Retina (tissue), 1 donor: Measurements from ENCODE around the gene ARAF.
"Not testable (repeated sequence)": the region's sequence is repeated elsewhere in the genome, so short reads cannot be mapped to it uniquely, and the experiment has no call there.

Experiments used
- DNase-seq: peaks from one replicate; pipeline ENCODE4 v3.0.0-alpha.2; 2016

ARAF gene

DNA sequence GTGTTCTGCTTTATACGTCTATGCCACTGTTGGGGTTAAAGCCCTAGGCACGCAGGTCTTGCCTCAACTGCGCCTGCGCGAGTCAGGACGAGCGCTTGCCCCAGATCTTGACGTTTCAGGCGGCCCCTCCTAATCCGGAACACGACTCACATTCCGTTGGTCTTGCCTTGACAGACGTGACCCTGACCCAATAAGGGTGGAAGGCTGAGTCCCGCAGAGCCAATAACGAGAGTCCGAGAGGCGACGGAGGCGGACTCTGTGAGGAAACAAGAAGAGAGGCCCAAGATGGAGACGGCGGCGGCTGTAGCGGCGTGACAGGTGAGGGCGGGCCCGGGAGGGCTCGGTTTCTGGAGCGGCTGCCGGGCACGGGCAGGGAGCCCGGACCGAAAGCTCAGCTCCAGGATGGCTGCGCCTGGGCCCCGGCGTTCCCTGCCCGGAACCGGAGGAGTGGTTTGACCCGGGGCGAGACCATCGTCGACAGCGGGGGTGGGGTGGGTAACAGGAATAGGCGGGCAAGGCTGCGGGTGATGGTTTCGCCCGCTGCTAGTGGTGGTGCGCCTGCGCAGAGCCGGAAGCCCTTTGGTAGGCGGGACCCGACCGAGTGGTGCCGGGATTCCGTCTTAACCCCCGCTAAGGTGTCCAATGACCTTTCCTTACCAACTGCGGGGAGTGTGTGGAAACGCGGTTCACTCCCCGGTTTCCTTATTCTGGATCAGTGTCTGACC is at the start of gene ARAF:
Gene ARAF, plus strand, starts transcription at position 272 of the 725 bp plus-strand sequence. CDS start 1,763 bp downstream, outside the sequence.
- DNase-seq: peak; percentile 95

- not testable (repeated sequence) for DNase-seq
Observed at GRCh38 chrX:47512383-47512782, 48.6 kb upstream of the ARAF start.

DNA sequence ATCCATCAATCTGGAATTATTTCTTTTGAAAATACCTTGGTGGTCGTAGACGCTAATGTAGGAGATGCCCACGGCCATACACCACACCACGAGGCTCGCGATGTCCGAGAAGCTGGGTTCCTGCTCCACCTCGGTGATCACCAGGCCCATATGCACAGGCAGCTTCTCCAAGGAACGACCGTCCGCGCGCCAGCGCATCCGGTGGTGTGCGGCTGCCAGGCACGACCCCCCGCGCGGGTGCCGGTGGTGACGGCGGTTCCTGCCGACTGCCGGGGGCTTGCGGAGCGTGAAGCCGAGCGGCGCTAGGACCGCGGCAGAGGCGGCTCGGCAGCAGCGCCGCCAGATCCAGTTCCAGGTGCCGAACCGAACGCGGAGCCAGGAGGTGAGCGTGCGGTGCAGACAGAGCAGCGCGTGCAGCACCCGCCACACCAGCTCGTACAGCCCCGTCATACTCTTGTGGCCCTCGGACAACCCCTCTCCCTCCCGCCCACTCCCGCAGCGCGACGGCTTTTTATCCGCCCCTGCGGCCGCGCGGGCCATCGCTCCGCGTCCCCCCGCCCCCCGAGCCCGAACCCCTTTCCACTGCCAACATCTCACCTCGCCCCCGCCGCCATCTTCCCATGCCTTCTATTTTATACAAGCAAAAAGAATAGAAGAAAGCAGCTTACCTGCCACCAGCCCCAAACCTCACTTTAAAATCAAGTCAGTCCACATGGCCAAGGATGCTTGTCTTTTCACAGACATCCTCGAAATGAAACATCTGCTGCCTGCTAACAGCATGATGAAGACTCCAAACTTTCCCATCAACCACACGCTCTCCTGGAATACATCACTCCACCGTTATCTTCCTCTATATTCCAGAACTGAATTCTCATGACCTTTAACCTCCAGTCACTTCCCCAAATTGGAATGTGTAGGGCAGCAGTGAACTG is 47.7 kb upstream of the ARAF start:
- peak; percentile 26 for DNase-seq

DNA sequence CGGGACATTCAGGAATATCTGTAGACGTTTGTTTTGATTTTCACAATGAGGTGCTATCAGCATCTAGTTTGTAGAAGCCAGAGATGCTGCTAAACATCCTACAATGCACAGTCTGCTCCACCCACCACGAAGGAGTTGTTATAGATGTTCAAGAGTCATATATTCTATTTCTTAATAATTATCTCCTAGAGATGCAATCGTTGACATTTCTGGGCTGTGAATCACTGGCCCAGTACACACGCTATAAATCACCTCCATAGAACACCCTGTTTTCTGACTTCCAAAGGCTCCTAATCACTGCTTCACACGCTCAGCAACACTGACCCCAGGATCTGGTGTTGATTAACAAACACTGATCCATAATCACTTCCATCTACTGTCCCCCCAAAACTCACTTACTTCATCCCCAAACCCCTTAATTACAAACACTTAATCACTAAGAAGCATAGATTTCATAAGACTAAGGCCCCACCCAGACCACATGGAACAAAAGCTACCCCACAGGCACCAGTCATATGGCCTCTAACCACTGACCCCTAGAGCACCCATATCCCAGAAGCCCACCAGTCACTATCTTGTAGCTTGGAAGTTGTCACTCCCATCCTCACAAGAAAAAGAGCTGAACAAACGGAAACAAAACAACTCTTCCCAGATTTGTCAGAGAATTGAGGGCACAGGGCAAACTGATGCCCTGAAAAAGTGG is 46.3 kb upstream of the ARAF start:
- DNase-seq: no peak

DNA sequence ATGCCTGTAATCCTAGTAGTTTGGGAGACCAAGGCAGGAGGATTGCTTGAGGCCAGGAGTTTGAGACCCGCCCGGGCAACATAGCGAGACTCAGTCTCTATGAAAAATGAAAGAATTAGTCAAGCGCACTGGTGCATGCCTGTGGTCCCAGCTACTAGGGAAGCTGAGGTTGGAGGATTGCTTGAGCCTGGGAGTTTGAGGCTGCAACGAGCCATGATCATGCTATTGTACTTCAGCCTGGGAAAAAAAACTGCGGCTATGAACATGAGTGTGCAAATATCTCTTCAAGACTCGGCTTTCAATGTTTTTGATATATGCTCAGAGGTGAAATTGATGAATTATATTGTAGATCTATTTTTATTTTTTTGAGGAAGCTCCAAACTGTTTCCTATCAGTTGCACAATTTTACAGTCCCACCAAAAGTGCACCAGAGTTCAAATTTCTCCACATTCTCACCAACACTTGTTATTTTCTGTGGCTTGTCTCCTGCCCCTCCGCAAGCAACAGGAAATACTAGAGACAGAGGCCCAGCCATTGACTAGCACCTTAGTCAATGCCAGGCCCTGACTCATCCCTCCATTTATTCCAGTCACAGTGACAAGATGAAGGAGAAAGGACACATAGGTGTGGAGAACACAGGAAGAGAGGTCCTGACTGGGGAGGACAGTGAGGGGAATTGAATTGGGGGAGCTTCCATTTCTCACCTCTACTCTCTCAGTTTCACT is 44.9 kb upstream of the ARAF start:
- no peak for DNase-seq

DNA sequence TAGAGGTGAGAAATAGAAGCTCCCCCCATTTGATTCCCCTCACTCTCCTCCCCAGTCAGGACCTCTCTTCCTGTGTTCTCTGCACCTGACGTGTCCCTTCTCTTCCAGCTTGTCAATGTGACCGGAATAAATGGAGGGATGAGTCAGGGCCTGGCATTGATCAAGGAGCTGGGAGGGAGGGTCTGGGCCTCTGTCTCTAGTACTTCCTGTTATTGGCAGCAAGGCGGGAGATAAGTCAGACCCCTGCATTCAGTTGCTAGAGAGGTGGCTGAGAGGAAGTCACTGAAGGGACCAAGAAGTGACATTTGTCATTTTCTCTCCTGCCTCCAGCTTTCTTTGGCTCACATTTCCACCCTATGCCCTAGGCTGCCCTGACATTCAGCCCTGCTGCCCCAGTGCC is 42.9 kb upstream of the ARAF start:
- no peak for DNase-seq

DNA sequence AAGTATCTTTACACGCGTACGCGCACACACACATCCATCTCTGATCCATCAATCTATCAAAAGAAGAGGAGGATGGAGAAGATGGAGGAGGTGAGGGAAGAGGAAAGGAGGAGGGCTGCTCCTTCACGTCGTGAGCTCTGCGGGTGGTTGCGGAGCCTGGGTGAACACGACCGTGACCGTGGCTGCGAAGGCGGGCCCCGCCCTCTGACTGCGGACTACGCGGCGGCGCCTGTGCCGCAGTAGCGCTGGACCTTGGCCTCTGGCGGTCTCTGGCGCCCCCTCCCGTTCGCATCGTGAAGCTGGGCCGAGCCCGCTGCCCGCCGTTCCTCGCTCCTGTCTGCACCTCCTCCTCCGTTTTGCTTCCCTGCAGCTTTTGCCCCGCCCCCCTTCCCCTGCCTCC is 37.7 kb upstream of the ARAF start:
- peak; percentile 90 for DNase-seq

DNA sequence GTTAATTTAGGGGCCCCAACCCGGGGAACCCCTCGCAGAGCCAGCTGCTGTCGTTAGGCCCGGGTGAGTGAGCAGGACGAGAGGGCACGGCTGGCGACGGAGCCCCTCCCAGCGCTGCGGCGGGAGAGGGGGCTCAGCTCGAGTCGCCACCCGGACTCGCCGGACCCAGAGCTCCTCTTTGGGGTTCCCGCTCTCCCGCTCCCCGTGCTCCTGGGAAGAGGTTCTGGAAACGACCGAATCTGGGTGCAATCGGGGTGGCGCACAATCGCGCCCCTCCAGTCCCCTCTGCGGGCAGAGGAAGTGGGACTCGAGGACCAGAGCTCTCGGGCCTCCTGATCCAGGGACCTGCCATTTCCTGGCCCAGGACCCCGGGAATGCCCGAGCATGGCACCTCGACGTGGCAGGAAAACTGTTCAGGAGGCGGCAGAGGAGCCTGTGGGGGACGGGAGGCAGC is 37.3 kb upstream of the ARAF start:
- peak; percentile 45 for DNase-seq

DNA sequence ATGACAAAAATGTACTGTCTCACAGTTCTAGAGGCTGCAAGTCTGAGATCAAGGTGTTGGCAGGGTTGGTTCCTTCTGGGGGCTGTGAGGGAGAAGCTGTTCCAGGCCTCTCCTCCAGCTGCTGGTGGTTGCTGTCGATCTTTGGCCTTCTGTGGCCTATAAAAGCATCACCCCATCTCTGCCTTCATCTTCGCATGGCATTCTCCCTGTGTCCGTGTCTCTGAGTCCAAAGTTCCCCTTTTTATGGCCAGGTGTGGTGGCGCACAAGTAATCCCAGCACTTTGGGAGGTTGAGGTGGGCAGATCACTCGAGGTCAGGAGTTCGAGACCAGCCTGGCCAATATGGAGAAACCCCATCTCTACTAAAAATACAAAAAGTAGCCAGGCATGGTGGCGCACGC is 31.5 kb upstream of the ARAF start:
- DNase-seq: no peak

DNA sequence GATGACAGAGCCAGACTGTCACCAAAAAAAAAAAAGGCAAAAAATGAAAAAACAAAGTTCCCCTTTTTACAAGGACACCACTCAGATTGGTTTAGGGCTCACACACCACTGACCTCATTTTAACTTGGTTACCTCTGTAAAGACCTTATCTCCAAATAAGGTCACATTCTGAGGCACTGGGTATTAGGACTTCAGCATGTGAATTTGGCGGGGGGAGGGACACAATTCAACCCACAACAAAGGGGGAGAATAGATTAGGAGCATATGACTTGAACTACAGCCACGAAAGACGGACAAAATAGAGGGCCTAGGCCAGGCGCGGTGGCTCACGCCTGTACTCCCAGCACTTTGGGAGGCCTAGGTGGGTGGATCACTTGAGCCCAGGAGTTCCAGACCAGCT is 31.0 kb upstream of the ARAF start:
- DNase-seq: no peak

DNA sequence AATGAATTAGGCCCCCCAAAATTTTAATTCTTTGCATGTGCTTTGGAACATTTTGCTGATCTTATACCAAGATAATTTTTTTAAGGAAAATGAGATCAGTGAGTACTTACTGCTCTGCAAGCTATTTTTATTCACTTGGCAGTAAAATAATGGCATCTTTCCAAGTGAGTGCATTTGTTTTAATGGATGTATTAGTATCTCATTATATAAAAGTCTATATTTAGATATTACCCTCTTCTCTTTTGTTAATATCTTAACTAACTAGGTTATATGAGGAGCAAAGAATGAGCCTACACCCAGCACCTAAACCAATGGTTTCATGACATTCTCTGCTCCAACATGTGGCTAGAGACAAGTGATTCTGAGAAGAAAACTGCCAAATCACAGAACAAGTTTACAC is 21.1 kb upstream of the ARAF start:
- DNase-seq: no peak

GRCh38 chrX:47540754-47541538 is 20.1 kb upstream of the ARAF start:
- DNase-seq: peak; percentile 73

- DNase-seq: no peak
Observed at GRCh38 chrX:47543496-47543895, 17.5 kb upstream of the ARAF start.

DNA sequence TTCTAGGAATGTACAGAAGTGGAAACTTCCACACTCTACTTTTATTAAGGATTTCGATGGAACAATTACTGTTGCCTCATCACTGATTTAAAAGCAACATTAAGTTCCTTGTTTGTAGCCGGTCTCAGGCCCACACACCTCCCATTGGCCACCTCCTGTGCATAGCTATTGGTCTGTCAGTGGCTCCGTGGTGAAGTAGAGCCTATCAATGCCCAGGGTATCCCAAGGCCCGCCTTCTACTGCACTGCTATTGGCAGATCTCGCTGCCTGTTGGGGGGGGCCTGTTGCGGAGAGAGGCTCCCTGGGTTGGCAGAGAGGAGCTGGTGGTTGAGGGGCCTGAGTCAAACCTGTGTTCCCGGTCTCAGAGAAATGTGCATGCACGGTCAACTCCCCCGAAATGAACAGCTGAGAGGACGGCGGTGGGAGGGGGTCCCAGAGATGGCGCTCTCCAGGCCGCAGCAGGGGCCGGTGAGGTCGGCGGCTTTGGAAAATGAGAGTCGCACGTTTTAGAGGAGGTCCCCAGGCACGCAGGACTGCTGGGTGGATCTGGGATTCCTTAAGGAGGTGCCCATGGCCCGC is 4.9 kb upstream of the ARAF start:
- DNase-seq: peak; percentile 82

DNA sequence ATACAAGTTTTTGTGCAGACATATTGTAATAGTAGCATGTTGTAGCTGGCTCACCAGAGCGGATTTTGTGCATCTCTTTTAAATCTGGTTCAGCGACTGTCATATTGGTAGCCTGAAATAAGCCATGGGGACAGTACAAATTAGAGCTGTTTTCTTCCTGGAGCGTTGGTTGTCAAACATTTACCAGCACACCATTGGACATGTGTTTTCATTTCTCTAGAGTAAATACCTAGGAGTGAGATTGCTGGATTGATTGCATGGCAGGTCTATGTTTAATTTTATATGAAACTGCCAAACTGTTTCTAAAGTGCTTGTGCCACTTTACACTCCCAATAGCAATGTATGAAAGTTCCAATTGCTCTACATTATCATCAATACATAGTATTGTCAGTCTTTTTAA is 2.6 kb upstream of the ARAF start:
- no peak for DNase-seq

GRCh38 chrX:47560179-47560933 is 649 bp upstream of the ARAF start:
- no peak for DNase-seq

- DNase-seq: no peak
Observed at GRCh38 chrX:47561659-47562151, 700 bp downstream of the ARAF start.

DNA sequence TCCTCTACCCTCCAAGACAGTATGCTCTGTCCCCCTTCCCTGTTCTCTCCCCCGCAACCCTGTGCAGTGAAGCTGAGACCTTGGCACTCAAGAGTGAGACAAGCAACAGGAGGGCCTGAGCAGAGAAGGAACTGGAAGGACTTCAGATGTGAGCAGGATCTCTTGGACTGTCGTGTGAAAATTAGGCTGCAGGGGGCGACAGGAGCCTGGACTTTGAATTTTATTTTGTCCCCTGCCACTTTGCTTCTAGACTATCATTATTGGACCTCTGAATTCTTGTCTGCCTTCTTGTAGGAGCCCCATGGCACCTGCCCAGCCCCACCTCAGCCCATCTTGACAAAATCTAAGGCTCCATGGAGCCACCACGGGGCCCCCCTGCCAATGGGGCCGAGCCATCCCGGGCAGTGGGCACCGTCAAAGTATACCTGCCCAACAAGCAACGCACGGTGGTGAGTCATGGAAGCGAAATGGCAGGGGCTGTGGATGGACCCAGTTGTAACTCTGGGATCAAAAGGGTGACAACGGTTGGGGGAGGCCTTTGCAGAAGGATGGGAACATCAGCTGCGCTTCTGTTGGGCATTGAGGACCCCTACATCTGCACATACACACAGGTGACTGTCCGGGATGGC is 1.7 kb downstream of the ARAF start:
- DNase-seq: no peak

DNA sequence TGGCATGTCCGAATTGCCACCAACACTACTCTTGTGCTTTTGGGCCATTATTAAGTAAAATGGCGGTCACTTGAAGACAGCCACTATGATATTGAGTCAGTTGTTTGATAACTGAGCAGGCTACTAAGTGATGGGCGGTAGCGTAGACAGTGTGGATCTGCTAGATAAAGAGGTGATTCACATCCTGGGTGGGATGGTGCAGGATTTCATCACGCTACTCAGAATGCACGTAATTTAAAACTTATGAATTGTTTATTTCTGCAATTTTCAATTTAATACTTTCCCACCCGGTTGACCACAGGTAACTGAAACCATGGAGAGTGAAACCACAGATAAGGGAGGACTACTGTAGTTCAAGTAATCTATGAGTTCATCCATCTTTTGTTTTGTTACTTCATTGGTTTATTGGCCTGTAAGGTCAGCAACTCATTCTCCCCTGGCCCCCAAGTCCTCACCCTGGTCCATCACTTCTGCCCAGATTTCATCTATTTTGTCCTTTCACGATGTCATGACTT is 2.9 kb downstream of the ARAF start:
- no peak for DNase-seq
